A549 (cell line): ENCODE results near the gene SLC12A2.

Source experiments
- CTCF ChIP-seq: fragments of >200 bp; sonication (Bioruptor Twin); formaldehyde crosslinking; IDR thresholded peaks from 3 replicates; pipeline ENCODE4 v1.5.1; 2016
- HOXA7 ChIP-seq: fragments of 250-450 bp; sonication (Bioruptor Pico); IDR thresholded peaks from 2 replicates; pipeline ENCODE4 v1.5.0; 2020; ENCODE audit warnings: mild to moderate bottlenecking, moderate library complexity
- KDM1A ChIP-seq: fragments of 200-600 bp; sonication (generic); IDR thresholded peaks from 2 replicates; pipeline ENCODE4 v1.6.1; 2016; ENCODE audit warnings: low read depth, mild to moderate bottlenecking
- NR3C1 ChIP-seq: fragments of >200 bp; sonication (Bioruptor Twin); formaldehyde crosslinking; IDR thresholded peaks from 3 replicates; pipeline ENCODE4 v1.6.1; 2017
- POLR2A ChIP-seq: IDR thresholded peaks from 2 replicates; pipeline ENCODE4 v1.6.1; 2012; ENCODE audit warnings: mild to moderate bottlenecking, low read length
- RNF2 ChIP-seq: fragments of 200-600 bp; sonication (generic); IDR thresholded peaks from 2 replicates; pipeline ENCODE4 v1.6.1; 2016; ENCODE audit warnings: low read depth, mild to moderate bottlenecking, antibody characterized with exemption, moderate library complexity, borderline replicate concordance
- SMC3 ChIP-seq: fragments of >200 bp; sonication (Bioruptor Twin); formaldehyde crosslinking; IDR thresholded peaks from 3 replicates; pipeline ENCODE4 v1.6.1; 2018; ENCODE audit warnings: inconsistent platforms

GRCh38 chr5:128092144-128092543, 8.6 kb downstream of the SLC12A2 start:
- TF ChIP-seq KDM1A = no peak
- no peak for TF ChIP-seq POLR2A
- TF ChIP-seq RNF2 = no peak
- no peak for TF ChIP-seq CTCF
- no peak for TF ChIP-seq SMC3
- no peak for TF ChIP-seq HOXA7 (CRISPR knock-in tag)
- TF ChIP-seq NR3C1 = no peak
